ENCODE data around the gene RBL2. TPM values are rescaled to one million over a fixed set of nuclear protein-coding genes. Genes with fewer than 3 reads are reported as not detected.

Gene RBL2
- total and polyA plus RNA-seq, 2 of the 13 experiments (the other 11 are each of a cell fraction or from before 2014, with no cell fraction given) = 41.2 to 60.9 TPM

DNA sequence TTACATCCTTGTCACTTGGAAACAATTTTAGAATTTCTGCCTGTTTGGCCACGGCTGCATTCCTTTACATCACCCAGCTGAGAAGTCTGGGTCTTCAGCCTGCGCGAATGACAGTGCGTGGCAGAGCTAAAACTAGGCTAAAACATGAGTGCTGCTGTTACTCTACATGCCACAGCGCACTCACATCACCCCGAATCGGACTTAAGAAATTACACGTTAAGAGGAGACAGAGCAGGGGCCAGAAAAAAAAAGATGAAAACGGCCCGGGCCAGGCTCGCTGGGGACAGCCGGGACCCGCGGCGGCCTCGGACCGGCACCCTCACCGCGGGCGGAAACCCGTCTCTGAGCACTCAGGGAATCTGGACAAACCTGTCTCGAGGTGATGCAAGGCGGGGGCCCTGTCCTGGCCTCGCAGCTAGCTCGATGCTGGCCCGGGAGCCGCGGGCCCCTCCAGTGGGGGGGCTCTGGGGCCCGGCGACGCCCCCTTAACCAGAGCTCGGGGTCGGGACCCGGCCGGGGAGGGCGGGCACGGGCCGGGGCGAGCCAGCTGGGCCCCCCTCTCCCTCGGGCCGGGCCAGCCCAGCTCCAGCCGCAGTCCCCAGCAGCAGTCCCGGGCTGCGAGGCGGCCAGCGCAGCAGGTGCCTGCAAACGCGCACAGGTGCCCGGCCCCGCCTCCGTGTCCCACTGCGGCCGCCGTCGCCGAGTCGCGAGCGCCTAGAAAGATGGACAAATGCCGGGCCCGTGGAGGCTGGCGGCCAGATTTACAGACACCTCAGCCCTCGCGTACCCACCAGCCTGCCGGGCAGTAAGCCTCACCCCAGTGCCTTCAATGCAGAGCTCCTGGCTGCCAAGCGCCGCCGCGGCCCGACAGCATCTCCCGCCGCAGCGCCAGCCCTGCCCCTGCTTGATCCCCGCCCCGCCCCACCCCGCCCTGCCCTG lies 68.3 kb downstream of the RBL2 start, which contains the start of gene AKTIP (continued):
- TF ChIP-seq, protein P1, sequence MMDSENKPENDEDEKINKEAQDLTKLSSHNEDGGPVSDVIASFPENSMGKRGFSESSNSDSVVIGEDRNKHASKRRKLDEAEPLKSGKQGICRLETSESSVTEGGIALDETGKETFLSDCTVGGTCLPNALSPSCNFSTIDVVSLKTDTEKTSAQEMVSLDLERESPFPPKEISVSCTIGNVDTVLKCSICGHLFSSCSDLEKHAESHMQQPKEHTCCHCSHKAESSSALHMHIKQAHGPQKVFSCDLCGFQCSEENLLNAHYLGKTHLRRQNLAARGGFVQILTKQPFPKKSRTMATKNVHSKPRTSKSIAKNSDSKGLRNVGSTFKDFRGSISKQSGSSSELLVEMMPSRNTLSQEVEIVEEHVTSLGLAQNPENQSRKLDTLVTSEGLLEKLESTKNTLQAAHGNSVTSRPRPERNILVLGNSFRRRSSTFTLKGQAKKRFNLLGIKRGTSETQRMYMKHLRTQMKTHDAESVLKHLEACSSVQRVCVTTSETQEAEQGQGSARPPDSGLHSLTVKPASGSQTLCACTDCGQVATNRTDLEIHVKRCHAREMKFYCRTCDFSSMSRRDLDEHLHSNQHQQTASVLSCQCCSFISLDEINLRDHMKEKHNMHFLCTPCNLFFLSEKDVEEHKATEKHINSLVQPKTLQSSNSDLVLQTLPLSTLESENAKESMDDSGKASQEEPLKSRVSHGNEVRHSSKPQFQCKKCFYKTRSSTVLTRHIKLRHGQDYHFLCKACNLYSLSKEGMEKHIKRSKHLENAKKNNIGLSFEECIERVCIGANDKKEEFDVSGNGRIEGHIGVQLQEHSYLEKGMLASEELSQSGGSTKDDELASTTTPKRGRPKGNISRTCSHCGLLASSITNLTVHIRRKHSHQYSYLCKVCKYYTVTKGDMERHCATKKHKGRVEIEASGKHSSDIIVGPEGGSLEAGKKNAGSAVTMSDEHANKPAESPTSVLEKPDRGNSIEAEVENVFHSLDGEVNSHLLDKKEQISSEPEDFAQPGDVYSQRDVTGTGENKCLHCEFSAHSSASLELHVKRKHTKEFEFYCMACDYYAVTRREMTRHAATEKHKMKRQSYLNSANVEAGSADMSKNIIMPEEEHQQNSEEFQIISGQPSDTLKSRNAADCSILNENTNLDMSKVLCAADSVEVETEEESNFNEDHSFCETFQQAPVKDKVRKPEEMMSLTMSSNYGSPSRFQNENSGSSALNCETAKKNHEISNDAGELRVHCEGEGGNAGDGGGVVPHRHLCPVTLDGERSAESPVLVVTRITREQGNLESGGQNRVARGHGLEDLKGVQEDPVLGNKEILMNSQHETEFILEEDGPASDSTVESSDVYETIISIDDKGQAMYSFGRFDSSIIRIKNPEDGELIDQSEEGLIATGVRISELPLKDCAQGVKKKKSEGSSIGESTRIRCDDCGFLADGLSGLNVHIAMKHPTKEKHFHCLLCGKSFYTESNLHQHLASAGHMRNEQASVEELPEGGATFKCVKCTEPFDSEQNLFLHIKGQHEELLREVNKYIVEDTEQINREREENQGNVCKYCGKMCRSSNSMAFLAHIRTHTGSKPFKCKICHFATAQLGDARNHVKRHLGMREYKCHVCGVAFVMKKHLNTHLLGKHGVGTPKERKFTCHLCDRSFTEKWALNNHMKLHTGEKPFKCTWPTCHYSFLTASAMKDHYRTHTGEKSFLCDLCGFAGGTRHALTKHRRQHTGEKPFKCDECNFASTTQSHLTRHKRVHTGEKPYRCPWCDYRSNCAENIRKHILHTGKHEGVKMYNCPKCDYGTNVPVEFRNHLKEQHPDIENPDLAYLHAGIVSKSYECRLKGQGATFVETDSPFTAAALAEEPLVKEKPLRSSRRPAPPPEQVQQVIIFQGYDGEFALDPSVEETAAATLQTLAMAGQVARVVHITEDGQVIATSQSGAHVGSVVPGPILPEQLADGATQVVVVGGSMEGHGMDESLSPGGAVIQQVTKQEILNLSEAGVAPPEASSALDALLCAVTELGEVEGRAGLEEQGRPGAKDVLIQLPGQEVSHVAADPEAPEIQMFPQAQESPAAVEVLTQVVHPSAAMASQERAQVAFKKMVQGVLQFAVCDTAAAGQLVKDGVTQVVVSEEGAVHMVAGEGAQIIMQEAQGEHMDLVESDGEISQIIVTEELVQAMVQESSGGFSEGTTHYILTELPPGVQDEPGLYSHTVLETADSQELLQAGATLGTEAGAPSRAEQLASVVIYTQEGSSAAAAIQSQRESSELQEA (CRISPR knock-in tag; IDR thresholded peaks at IDR 0.05; ENCODE audit: not compliant biosample characterization) = no peak
- TF ChIP-seq TMF1 (CRISPR knock-in tag; IDR thresholded peaks at IDR 0.05; ENCODE audit: low read depth) (peak; percentile 66), GATAD1 (CRISPR knock-in tag; IDR thresholded peaks at IDR 0.05) (peak; percentile 71), BATF2 (CRISPR knock-in tag; IDR thresholded peaks at IDR 0.05) (no peak), ZNF543 (CRISPR knock-in tag; IDR thresholded peaks at IDR 0.05) (peak; percentile 75; the same call in 1 of the 2 replicates), FOXO1 (CRISPR knock-in tag; IDR thresholded peaks at IDR 0.05) (no peak), PAX8 (CRISPR knock-in tag; IDR thresholded peaks at IDR 0.05; ENCODE audit: borderline replicate concordance) (peak; percentile 68; the same call in 1 of the 2 replicates), FOXA1 (IDR thresholded peaks at IDR 0.05) (no peak), FOXA1 (CRISPR knock-in tag; IDR thresholded peaks at IDR 0.05) (no peak), HMG20A (CRISPR knock-in tag; IDR thresholded peaks at IDR 0.05; ENCODE audit: borderline replicate concordance) (no peak), SKIL (CRISPR knock-in tag; IDR thresholded peaks at IDR 0.05; ENCODE audit: borderline replicate concordance) (no peak), PPARG (CRISPR knock-in tag; conservative IDR thresholded peaks at IDR 0.05) (no peak), KDM5B (CRISPR knock-in tag; IDR thresholded peaks at IDR 0.05; ENCODE audit: borderline replicate concordance) (0 out of 2 replicates have a peak, but pooled peaks have one; percentile 63)
- TF ChIP-seq, protein P2, sequence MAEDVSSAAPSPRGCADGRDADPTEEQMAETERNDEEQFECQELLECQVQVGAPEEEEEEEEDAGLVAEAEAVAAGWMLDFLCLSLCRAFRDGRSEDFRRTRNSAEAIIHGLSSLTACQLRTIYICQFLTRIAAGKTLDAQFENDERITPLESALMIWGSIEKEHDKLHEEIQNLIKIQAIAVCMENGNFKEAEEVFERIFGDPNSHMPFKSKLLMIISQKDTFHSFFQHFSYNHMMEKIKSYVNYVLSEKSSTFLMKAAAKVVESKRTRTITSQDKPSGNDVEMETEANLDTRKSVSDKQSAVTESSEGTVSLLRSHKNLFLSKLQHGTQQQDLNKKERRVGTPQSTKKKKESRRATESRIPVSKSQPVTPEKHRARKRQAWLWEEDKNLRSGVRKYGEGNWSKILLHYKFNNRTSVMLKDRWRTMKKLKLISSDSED (CRISPR knock-in tag; IDR thresholded peaks at IDR 0.05) = peak; percentile 79; the same call in 1 of the 2 replicates
- TF ChIP-seq, protein P3, sequence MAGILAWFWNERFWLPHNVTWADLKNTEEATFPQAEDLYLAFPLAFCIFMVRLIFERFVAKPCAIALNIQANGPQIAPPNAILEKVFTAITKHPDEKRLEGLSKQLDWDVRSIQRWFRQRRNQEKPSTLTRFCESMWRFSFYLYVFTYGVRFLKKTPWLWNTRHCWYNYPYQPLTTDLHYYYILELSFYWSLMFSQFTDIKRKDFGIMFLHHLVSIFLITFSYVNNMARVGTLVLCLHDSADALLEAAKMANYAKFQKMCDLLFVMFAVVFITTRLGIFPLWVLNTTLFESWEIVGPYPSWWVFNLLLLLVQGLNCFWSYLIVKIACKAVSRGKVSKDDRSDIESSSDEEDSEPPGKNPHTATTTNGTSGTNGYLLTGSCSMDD (CRISPR knock-in tag; IDR thresholded peaks at IDR 0.05) = no peak

Measured in HepG2 (cell line).